Suppressor macrophage (primary cell): ENCODE measurements around the gene ATG2B.
A peak's percentile ranks its signal among the peaks of the same experiment; 100 is the strongest.
"Not testable (repeated sequence)": the region's sequence is repeated elsewhere in the genome, so short reads cannot be mapped to it uniquely, and the experiment has no call there.

Experiments
- DNase-seq, 4 experiments: peaks; one replicate each; pipeline ENCODE4 v3.0.0-alpha.2; 2020 to 2022

ATG2B gene

DNA sequence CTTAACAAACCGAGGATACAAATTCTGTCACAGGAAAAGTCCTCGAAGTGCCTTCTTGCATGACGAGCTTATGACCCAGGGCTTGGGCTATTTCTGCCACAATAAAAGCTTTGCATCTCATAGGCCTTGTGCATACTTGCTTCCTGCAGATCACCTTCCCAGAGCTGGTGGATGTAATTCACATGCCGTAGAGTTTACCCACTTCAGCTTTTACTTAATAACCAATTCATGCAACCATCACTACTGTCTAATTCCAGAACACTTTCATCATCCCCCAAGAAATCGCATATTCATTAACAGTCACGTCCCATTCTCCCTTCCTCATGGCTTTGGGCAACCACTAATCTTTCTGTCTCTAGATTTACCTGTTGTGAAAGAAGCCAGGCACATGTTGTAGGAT lies 116.1 kb downstream of the ATG2B start:
- no peak for DNase-seq

GRCh38 chr14:96246539-96246847 lies 116.6 kb downstream of the ATG2B start:
- DNase-seq = peak; percentile 7 to 54 (median 40)

DNA sequence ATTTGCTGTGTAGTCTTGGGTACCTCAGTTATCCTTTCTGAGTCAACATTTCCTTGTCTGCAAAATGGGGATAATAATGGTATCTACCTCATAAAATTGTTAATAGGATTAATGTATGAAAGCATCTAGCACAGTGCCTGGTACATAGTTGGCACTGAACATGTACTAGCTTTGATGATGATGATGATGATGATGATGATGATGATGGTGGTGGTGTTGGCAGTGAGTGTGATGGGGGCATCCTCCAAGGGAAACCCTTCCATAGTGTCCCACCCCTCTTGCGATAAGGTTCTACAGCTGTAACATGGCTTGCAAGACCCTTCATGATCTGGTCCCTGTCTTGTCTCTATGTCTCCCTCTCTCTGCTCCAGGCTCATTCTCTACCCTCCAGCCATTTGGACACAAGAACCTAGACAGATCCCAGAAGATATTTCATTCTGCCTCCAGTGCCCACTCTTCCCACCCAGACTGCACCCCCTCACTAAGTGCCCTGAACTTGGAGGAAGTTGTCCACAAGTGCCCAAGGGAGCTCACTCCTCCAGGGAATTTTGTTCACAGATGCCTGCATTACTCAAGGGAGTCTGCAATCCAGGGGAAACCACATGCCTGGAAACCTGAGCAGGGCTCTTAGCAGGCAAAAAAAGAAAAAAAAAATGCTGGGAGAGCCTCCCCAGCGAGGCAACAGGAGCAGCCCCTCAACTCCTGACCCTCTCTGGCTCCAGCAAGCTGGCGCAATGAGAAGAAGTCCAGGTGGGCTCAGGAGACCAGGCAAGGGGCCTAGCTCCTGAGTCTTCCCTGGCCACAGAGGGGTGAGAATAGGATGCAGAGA lies 117.2 kb downstream of the ATG2B start:
- no peak for DNase-seq

DNA sequence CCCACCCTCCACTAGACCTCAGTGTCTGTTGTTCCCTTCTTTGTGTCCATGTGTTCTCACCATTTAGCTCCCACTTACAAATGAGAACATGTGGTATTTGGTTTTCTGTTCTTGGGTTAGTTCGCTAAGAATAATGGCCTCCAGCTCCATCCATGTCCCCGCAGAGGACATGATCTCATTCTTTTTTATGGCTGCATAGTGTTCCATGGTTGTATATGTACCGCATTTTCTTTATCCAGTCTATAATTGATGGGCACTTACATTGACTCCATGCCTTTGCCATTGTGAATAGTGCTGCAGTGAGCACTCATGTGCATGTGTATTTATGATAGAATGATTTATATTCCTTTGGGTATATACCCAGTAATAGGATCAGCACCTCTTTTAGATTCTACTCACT lies 118.1 kb downstream of the ATG2B start:
- DNase-seq = not testable (repeated sequence)

DNA sequence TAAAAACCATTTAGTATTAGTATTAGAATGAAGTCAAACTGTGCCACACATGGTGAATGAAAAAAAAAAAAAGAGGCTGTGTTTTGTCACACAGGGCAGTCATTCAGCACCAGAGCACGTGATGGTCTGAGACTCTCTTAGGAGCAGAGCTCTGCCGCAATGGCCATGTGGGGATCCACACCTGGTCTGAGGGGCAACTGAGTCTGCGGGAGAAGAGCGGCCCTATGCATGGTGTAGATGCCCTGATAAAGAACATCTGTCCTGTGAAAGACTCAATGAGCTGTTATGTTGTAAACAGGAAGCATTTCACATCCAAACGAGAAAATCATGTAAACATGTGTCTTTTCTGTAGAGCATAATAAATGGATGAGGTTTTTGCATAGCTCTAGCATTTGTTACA lies 119.4 kb downstream of the ATG2B start:
- DNase-seq = no peak

DNA sequence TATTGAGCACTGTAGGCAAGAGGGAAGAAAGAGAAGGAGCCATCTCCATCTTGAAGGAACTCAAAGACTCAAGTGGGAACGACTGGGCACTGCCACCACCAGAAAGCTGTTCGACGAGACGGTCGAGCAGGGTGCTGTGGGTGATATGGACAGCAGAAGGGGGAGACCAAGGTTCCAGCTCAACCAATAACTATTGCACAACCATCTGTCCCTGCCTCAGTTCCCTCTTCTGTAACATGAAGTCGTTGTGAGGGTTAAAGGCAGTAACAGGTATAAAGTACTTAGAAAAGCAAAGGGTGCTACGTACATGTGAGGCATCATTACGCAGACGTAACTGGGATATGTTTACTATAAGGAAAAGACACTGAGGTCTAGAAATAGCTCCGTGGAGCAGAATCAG lies 121.0 kb downstream of the ATG2B start:
- DNase-seq = no peak

- DNase-seq = no peak
These were observed 122.5 kb downstream of the ATG2B start for GRCh38 chr14:96240641-96241040.

GRCh38 chr14:96239711-96240141 lies 123.4 kb downstream of the ATG2B start:
- DNase-seq = no peak

GRCh38 chr14:96238676-96239265 lies 124.4 kb downstream of the ATG2B start:
- DNase-seq = no peak

DNA sequence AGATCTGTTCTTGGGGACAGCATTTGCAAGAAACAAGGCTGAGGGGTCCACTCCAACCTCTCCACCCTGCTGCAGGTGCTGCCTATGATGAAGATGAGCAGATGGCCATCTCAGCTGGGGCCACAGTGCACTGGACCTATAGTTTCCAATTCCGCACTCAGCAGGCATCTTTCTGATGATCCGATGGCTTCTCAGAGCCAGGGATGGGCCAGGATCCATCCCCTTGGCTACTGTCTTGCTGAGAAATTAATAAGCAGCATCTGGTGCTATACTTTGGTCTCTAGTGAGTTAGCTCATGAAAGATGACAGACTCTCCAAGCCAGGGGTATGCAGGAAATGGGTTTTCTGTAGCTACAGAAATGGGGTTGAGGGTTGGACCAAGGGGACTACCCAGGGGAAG lies 125.5 kb downstream of the ATG2B start:
- DNase-seq = no peak

GRCh38 chr14:96235426-96235825 lies 127.7 kb downstream of the ATG2B start:
- DNase-seq = no peak

- DNase-seq = no peak
These were observed 129.5 kb downstream of the ATG2B start for GRCh38 chr14:96233661-96234060.

GRCh38 chr14:96232506-96232905 lies 130.6 kb downstream of the ATG2B start:
- no peak for DNase-seq

DNA sequence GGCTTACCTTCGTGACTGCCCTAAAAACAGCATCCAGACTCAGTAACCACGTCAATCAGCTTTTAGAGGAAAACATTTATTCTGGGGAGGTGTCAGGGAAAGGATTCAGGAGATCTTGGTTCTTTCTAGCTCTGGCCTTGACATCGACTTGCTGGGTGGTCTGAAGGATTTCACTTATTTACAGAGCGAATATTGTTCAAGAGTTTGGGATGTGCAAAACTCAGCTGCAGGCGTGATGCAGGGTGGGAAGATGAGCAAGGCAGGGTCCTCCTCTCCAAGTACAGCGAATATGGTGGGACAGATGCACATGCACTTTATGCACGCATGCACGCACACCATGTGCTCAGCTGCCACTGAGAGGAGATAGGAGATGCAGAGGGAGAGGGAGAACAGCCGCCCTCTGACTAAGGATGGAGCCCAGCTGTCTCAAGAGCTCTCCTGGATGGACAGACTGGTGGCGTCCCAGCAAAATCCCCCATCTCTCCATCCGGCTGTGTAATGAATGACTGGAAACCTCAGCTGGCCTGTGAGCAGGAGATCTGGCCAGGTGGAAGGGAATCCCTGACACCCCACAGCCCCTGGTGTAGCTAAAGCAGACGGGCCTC lies 131.5 kb downstream of the ATG2B start:
- DNase-seq = no peak

- DNase-seq = no peak
These were observed 132.1 kb downstream of the ATG2B start for GRCh38 chr14:96231056-96231455.

GRCh38 chr14:96229315-96229714 lies 133.8 kb downstream of the ATG2B start:
- no peak for DNase-seq
